Renal cortex interstitium (tissue), 11 donors: ENCODE results near the gene ECI2. TPM values are rescaled to one million over a fixed set of nuclear protein-coding genes. Genes with fewer than 3 reads are reported as not detected.
A peak's percentile ranks its signal among the peaks of the same experiment; 100 is the strongest.

Experiments used
- DNase-seq, 11 donors: peaks; one replicate each; pipeline ENCODE4 v3.0.0-alpha.2; 2013; ENCODE audit warnings: low read depth in 9 of 11, low spot score in 4 of 11; ENCODE audit errors: extremely low read depth in 1 of 11
- polyA plus RNA-seq, 3 donors: library from polyadenylated mRNA; unstranded; fragments of 120-200 nt; gene quantifications; one replicate each; pipeline ENCODE4 v1.2.1, GENCODE V29; 2013; ENCODE audit not compliant: insufficient read length in 3 of 3

ECI2 gene
- polyA plus RNA-seq, 3 donors = 87.4 to 115 (median 104) TPM

GRCh38 chr6:4163408-4164116, 28.2 kb upstream of the ECI2 start:
- no peak for DNase-seq

GRCh38 chr6:4162370-4162769, 27.0 kb upstream of the ECI2 start:
- no peak for DNase-seq

- DNase-seq = no peak
These were observed 24.1 kb upstream of the ECI2 start for GRCh38 chr6:4159491-4159890.

GRCh38 chr6:4157506-4157905, 22.1 kb upstream of the ECI2 start:
- no peak for DNase-seq

GRCh38 chr6:4155848-4156466, 20.6 kb upstream of the ECI2 start:
- DNase-seq = peak; percentile 70 to 87 (median 78)

- no peak for DNase-seq
These were observed 18.2 kb upstream of the ECI2 start for GRCh38 chr6:4153514-4153985.

GRCh38 chr6:4145083-4145482, 9.7 kb upstream of the ECI2 start:
- DNase-seq = no peak

- DNase-seq = no peak
These were observed 3.9 kb upstream of the ECI2 start for GRCh38 chr6:4139272-4139671.

GRCh38 chr6:4138186-4138585, 2.8 kb upstream of the ECI2 start:
- no peak for DNase-seq

GRCh38 chr6:4136354-4136831, 1.0 kb upstream of the ECI2 start:
- DNase-seq = no peak

- DNase-seq = peak; percentile 64 to 95 (median 87)
These were observed 434 bp upstream of the ECI2 start for GRCh38 chr6:4135665-4136353.

- DNase-seq = peak in 1 of 11 donors; percentile 20
These were observed 1.2 kb downstream of the ECI2 start for GRCh38 chr6:4133941-4134838.

GRCh38 chr6:4130357-4130987, 4.9 kb downstream of the ECI2 start:
- no peak for DNase-seq

- DNase-seq = no peak
These were observed 5.9 kb downstream of the ECI2 start for GRCh38 chr6:4129446-4129845.

GRCh38 chr6:4128748-4129147, 6.6 kb downstream of the ECI2 start:
- no peak for DNase-seq

GRCh38 chr6:4128072-4128471, 7.3 kb downstream of the ECI2 start:
- no peak for DNase-seq

- DNase-seq = no peak
These were observed 9.2 kb downstream of the ECI2 start for GRCh38 chr6:4125933-4126864.

GRCh38 chr6:4125500-4125899, 9.9 kb downstream of the ECI2 start:
- no peak for DNase-seq
